ENCODE results near the gene RRH. TPM values are rescaled to one million over a fixed set of nuclear protein-coding genes. Genes with fewer than 3 reads are reported as not detected.

The RRH gene
- polyA plus RNA-seq, 3 donors = not detected

DNA sequence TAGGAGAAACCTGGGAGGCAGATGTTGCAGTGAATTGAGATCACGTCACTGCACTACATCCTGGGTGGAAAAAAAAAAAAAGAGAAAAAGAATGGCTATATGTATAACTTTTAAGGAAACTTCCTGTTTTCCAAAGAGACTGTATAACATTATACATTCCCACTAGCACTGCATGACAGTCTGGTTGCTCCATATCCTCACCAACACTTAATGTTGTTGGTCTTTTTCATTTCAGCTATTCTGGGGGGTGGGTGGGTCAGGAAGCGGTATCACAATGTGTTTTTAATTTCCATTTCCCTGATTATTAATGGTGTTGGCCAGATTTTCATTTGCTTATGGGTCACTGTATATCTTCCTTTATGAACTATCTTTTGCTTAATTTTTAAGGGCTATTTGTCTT lies 33.5 kb downstream of the RRH start:
- Histone ChIP-seq H3K9ac (ENCODE audit: insufficient read depth, low read length, poor library complexity, severe bottlenecking) (no peak overlapping the region), H2AFZ (ENCODE audit: insufficient read depth, low read depth, low read length, poor library complexity, severe bottlenecking) (no peak overlapping the region), H3K4me1 (ENCODE audit: control insufficient read depth in 1 of 2, insufficient read depth in 2 of 2, low read length in 2 of 2) (no peaks in the 10 kb centered on the region), H4K20me1 (ENCODE audit: insufficient read depth, low read length) (no peaks in the 10 kb centered on the region), H3K4me3 (replicated peaks in 1 of 3; ENCODE audit: low read depth in 2 of 3, low read length in 3 of 3) (no peak overlapping the region), H3K27me3 (ENCODE audit: control insufficient read depth in 2 of 2, insufficient read depth in 2 of 2, low read length in 2 of 2) (no peaks in the 10 kb centered on the region), H3K79me2 (ENCODE audit: insufficient read depth, low read length) (no peaks in the 10 kb centered on the region), H3K4me2 (replicated peaks; ENCODE audit: extremely low read depth, low read length, poor library complexity, severe bottlenecking) (no peak overlapping the region), H3K36me3 (replicated peaks in 1 of 2; ENCODE audit: control insufficient read depth in 1 of 2, insufficient read depth in 2 of 2, low read length in 2 of 2) (no peaks in the 10 kb centered on the region), H3K9me3 (replicated peaks in 1 of 2; ENCODE audit: control insufficient read depth in 1 of 2, insufficient read depth in 1 of 2, low read length in 2 of 2) (peaks cover 11 to 18% of the 10 kb centered on the region in 2 donors), H3K27ac (ENCODE audit: low read depth in 1 of 2, low read length in 2 of 2) (no peak overlapping the region)
- Mint-ChIP-seq H3K27ac (no peak overlapping the region), H3K9me3 (peaks cover 6 to 16% (median 13%) of the 10 kb centered on the region in 7 donors), H3K4me3 (no peak overlapping the region), H3K27me3 (ENCODE audit: low read depth in 3 of 3) (no peaks in the 10 kb centered on the region), H3K4me1 (no peaks in the 10 kb centered on the region), H3K36me3 (no peaks in the 10 kb centered on the region)
- intact Hi-C loops (cut with micrococcal nuclease) = no loop called here
- TF ChIP-seq, protein P1, sequence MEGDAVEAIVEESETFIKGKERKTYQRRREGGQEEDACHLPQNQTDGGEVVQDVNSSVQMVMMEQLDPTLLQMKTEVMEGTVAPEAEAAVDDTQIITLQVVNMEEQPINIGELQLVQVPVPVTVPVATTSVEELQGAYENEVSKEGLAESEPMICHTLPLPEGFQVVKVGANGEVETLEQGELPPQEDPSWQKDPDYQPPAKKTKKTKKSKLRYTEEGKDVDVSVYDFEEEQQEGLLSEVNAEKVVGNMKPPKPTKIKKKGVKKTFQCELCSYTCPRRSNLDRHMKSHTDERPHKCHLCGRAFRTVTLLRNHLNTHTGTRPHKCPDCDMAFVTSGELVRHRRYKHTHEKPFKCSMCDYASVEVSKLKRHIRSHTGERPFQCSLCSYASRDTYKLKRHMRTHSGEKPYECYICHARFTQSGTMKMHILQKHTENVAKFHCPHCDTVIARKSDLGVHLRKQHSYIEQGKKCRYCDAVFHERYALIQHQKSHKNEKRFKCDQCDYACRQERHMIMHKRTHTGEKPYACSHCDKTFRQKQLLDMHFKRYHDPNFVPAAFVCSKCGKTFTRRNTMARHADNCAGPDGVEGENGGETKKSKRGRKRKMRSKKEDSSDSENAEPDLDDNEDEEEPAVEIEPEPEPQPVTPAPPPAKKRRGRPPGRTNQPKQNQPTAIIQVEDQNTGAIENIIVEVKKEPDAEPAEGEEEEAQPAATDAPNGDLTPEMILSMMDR (IDR thresholded peaks at IDR 0.05) = no peak
- no CpG with 5 or more reads among the region's 2 CpGs for WGBS (ENCODE audit: insufficient coverage)
- no peak for DNase-seq

GRCh38 chr4:109861916-109862511 lies 34.2 kb downstream of the RRH start:
- no peaks in the 10 kb centered on the region for H3K4me1 Mint-ChIP-seq
- no peak overlapping the region for H3K27ac Mint-ChIP-seq
- no peak for DNase-seq
- H3K9me3 ChIP-seq (replicated peaks in 1 of 2; ENCODE audit: control insufficient read depth in 1 of 2, insufficient read depth in 1 of 2, low read length in 2 of 2) = peaks cover 11 to 18% of the 10 kb centered on the region in 2 donors
- no peaks in the 10 kb centered on the region for H3K79me2 ChIP-seq (ENCODE audit: insufficient read depth, low read length)
- H3K4me1 ChIP-seq (ENCODE audit: control insufficient read depth in 1 of 2, insufficient read depth in 2 of 2, low read length in 2 of 2) = no peaks in the 10 kb centered on the region
- no peaks in the 10 kb centered on the region for H3K36me3 Mint-ChIP-seq
- intact Hi-C loops (cut with micrococcal nuclease) = no loop called here
- TF ChIP-seq, protein P1 (IDR thresholded peaks at IDR 0.05) = no peak
- no peaks in the 10 kb centered on the region for H4K20me1 ChIP-seq (ENCODE audit: insufficient read depth, low read length)
- 100% methylated on average over 1 of the region's 3 CpGs for WGBS (ENCODE audit: insufficient coverage)
- H2AFZ ChIP-seq (ENCODE audit: insufficient read depth, low read depth, low read length, poor library complexity, severe bottlenecking) = no peak overlapping the region
- no peaks in the 10 kb centered on the region for H3K36me3 ChIP-seq (replicated peaks in 1 of 2; ENCODE audit: control insufficient read depth in 1 of 2, insufficient read depth in 2 of 2, low read length in 2 of 2)
- no peaks in the 10 kb centered on the region for H3K27me3 ChIP-seq (ENCODE audit: control insufficient read depth in 2 of 2, insufficient read depth in 2 of 2, low read length in 2 of 2)
- no peak overlapping the region for H3K9ac ChIP-seq (ENCODE audit: insufficient read depth, low read length, poor library complexity, severe bottlenecking)
- no peak overlapping the region for H3K4me3 ChIP-seq (replicated peaks in 1 of 3; ENCODE audit: low read depth in 2 of 3, low read length in 3 of 3)
- no peak overlapping the region for H3K27ac ChIP-seq (ENCODE audit: low read depth in 1 of 2, low read length in 2 of 2)
- no peak overlapping the region for H3K4me2 ChIP-seq (replicated peaks; ENCODE audit: extremely low read depth, low read length, poor library complexity, severe bottlenecking)
- no peak overlapping the region for H3K4me3 Mint-ChIP-seq
- H3K9me3 Mint-ChIP-seq = peaks cover 6 to 16% (median 13%) of the 10 kb centered on the region in 7 donors
- H3K27me3 Mint-ChIP-seq (ENCODE audit: low read depth in 3 of 3) = no peaks in the 10 kb centered on the region

Measured in CD14-positive monocyte (primary cell).